GM18873 (cell line): Measurements from ENCODE around the gene ATRX.
"Not testable (repeated sequence)": the region's sequence is repeated elsewhere in the genome, so short reads cannot be mapped to it uniquely, and the experiment has no call there.

Experiments used
- ATAC-seq: cut with Tn5 transposase; IDR thresholded peaks from one replicate; pipeline ENCODE4 v1.9.1; 2021; ENCODE audit warnings: mild to moderate bottlenecking, moderate library complexity, moderate number of reproducible peaks; ENCODE audit not compliant: unreplicated experiment, low FRiP score

ATRX gene

GRCh38 chrX:77733342-77733741 is 52.7 kb downstream of the ATRX start:
- no peak for ATAC-seq

GRCh38 chrX:77731821-77732419 is 54.1 kb downstream of the ATRX start:
- no peak for ATAC-seq

- not testable (repeated sequence) for ATAC-seq
These were observed 59.9 kb downstream of the ATRX start for GRCh38 chrX:77726095-77726494.

- ATAC-seq, result no peak
These were observed 62.3 kb downstream of the ATRX start for GRCh38 chrX:77723681-77724080.

GRCh38 chrX:77719388-77719787 is 66.6 kb downstream of the ATRX start:
- no peak for ATAC-seq

- ATAC-seq, result no peak
These were observed 81.1 kb downstream of the ATRX start for GRCh38 chrX:77704881-77705280.

GRCh38 chrX:77698242-77698641 is 87.8 kb downstream of the ATRX start:
- ATAC-seq, result no peak

- no peak for ATAC-seq
These were observed 91.5 kb downstream of the ATRX start for GRCh38 chrX:77694491-77694890.

GRCh38 chrX:77693594-77693993 is 92.4 kb downstream of the ATRX start:
- ATAC-seq, result no peak

GRCh38 chrX:77691916-77692315 is 94.1 kb downstream of the ATRX start:
- ATAC-seq, result no peak

- ATAC-seq, result no peak
These were observed 96.6 kb downstream of the ATRX start for GRCh38 chrX:77689376-77689775.

- ATAC-seq, result not testable (repeated sequence)
These were observed 100.3 kb downstream of the ATRX start for GRCh38 chrX:77685683-77686082.

- no peak for ATAC-seq
These were observed 106.9 kb downstream of the ATRX start for GRCh38 chrX:77679144-77679543.

GRCh38 chrX:77675986-77676385 is 110.0 kb downstream of the ATRX start:
- no peak for ATAC-seq

GRCh38 chrX:77668391-77669237 is 117.4 kb downstream of the ATRX start:
- ATAC-seq, result no peak

GRCh38 chrX:77658886-77659285 is 127.1 kb downstream of the ATRX start:
- ATAC-seq, result no peak

GRCh38 chrX:77652095-77652494 is 133.9 kb downstream of the ATRX start:
- ATAC-seq, result no peak

- no peak for ATAC-seq
These were observed 145.3 kb downstream of the ATRX start for GRCh38 chrX:77640702-77641101.

GRCh38 chrX:77639820-77640219 is 146.2 kb downstream of the ATRX start:
- ATAC-seq, result no peak

GRCh38 chrX:77638397-77638796 is 147.6 kb downstream of the ATRX start:
- no peak for ATAC-seq

- ATAC-seq, result no peak
These were observed 150.6 kb downstream of the ATRX start for GRCh38 chrX:77635373-77635772.
